GM19035 (cell line): ENCODE data around the gene PDGFRB.

Source experiments
- ATAC-seq: cut with Tn5 transposase; IDR thresholded peaks from one replicate; pipeline ENCODE4 v1.9.1; 2021; ENCODE audit not compliant: unreplicated experiment

Gene PDGFRB

DNA sequence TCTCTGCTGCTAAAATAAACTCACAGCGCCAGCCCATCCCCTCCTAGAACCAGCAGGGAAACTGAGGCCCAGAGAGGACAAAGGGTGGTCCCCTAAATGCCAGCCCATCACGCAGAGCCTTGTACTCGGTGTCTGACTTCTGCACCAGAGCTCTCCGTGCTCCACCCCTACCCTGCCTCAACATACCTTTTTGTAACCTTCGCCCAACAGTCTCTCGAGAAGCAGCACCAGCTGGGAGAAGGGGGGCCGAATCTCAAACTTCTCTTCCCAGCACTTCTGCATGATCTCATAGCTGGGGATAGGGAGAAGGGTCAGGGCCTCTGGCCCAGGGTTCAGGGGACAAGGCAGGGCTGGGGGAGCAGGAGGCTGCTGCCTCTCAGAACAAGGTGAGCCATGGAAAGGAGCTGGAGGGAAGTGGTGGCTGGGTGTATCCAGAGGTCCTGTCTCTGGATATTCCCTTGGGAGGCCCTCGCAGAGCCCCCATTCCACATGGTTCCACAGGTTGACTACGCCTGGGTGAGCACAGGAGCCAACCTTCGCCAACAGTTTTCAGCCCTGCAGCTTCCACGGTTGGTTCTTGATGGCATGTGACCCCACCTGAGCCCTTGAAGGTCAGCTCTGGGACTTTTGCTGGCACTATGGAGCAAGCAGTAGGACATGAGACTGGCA lies 37.0 kb downstream of the PDGFRB start:
- no peak for ATAC-seq

DNA sequence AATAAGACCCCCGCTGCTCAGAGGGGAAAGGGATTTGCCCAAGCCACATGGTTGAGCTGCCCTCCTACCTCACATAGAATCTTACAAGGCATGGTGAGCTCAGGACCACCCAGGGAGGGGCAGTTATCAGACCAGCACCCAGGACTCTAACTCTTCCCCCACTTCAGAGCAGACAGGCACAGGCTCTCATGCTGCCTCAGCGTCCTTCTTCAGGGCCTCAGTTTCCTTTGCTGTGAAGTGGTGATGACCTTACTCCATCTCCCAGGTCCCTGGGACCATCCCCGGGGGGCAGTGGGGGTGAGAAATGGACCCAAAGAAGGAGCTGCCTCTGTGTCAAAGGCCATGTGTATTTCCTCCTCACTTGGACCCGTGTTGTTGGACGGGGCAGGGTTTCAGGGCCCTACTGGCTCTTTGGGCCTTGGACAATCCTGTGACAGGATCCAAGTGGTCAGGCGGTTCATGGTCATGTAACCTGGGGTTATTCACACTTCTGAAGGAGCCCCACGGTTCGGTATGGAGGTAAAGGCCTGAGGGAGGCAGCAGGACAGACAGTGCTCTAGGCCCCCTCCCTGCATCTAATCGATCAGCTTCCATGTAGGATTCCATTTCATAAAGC lies 37.6 kb downstream of the PDGFRB start:
- ATAC-seq = no peak

DNA sequence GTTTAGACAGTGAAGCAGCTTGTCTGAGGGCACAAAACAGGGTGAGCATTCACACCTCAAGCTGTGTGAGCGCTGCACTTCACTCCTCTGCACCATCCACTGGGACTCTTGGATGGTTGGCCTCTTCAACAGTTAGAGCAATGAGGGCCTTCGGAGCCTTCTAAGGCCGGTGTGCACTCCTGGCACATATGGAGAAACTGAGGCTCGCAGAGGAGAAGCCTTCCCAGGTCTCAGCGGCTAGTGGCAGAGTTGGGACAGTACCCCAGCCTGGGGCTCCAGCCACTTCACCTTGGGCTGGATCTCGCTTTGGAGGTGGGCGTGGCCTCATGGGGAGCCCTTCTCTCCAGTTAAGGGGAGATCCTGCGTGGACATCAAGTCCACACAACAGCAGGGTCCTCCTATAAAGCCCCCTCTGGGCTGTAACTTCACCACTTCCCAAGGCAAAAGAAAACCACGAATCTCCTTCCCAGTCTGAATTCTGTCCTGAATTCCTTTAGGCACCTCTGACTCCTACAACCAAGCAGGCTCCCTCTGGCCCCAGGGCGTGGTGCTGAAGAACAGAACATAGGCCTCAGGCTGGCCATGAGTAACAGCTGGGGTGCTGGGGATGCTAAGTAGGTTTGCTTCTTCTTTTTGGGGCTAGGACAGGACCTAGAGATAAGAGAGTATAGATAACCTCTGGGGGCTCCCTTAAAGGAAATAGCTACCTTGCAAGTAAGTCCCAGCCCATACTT lies 38.8 kb downstream of the PDGFRB start:
- ATAC-seq = no peak

DNA sequence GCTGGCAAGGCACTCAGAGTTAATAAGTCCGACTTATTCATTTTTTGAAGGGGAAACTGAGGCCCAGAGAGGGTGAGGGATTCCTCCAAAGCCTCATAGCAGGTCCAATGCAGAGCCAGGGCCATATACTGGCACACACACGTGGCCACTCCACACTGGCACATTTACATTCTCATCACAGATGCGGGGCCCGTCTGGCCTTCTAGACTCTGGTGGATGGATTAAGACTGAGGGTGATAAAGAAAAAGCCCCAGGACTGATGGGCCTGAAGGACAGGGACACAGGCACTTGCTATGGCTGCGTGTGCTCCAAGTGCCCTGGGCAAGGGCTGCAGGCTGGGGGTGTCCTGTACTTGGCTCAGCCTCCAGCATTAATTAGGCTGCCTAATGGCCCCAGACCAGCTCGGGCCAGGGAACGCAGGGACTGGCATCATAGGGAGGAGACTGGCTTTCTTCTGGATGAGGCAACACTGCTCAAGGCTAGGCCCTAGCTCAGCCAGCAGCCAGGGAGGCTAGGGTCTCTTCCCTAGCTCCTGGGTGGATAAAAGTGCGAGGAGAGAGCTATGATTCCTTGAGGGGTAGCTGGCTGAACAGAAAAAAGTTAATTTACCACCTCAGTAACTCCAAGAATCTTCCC lies 40.8 kb downstream of the PDGFRB start:
- no peak for ATAC-seq

DNA sequence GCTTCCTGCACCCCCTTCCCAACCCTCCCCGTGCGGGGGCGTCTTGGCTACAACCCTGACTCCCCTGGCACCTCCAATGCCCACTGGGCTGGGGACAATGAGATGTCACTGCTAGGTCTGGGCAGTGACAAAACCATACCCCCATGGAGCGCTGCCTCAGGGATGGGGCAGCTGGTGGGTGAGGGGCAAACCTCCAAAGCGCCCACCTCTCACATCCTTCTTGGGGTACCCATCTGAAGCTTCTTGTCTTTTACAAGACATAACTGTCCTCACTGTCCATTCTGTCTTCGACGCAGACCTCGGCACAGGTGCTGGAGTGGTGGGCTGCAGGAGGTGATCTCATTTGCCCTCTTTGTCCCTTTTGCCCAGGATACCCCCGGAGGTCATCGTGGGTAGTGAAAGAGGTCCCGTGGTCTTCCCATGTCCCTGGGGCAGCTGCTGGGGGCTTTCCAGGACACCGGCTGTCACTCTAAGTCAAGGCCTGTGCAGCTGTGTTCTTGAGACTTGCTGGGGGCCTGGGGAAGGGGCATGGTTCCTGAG lies 41.5 kb downstream of the PDGFRB start:
- no peak for ATAC-seq

DNA sequence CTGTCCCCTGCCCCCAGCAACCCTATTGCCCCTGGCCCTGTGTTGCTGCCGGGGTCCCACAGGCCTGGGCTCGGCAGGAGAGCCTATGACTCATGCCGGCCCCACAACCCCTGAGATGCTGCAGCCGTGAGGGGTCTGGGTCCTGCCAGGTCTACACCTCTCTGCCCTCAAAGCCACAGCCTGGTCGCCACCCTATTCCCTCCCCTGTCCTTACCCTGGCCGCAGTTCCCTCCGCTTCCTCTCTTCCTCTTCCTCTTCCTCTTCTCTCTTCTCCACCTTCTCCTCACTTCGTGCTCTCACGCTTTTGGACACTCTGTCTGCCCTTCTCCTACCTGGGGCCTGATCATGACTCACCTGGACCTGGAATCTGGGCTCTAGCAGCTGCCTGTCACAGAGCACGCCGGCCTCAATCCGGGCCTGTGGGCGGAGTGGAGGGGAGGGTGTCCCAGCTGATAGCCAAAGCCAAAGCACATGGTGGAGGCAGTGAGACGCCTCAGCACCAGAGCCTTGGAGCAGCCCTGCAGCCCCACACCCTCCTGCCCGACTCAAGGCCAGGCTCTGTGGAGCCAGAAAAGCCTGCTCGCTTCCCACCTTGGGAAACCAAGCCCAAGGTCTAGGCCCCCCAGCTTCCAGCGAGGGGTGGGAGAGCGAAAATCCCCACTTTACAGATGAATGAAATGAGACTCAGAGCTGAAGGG lies 42.4 kb downstream of the PDGFRB start:
- no peak for ATAC-seq

DNA sequence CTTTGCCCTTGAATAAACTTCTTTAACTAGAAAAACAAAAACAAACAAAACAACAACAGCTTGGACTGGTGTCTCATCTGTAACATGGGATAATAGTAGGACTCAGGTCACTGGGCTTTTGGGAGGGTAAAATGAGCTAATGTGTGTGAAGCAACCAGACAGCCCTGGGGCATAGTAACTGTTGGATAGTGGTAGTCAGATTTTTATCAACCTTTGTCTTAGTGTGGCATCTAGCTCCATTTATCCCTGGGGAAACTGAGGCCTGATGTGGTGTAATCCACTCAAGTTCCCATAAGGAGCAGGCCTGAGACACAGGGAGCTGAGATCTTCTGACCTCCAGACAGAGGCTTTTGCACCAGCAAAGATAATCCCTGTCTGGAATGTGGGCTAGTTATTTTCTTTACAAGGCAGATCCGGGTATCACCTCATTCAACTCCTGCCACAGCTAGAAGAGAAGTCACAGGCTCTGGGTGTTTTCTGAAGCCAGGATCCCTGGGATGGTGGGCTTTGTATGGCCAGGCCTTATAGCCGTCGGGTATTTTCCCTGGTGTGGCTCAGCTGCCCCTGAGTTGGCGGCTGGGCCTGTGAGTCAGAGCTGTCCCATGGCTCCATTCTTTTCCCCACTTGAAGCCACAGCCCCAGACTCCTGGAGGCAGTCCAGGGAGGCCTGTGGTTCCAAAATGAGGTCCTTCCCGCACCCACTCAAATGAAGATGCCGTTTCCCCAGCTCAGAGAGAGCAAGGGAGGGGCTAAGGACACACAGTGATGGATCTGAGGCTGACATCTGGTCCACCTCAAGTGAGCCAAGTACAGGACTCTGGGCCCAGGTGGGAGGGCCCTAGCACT lies 43.2 kb downstream of the PDGFRB start:
- no peak for ATAC-seq

DNA sequence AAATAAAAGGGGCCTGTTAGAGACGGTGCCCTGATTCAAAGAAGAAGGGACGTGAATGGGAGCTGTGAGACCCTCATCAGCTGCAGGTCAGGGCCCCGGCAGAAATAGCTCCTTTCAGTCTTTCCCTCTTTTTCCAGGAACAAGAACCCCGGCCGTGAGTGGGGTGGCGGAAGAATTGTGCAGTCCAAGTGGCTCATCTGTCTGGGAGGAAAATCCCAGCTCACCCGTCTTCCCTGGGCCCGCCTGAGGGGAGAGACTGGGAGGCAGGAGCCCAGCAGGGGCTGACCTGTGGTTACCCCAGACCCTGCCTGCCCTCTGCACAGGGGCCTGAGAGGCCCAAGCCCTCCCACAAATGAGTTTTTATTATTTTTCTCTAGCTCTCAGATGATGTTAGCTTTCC lies 44.5 kb downstream of the PDGFRB start:
- ATAC-seq = no peak

DNA sequence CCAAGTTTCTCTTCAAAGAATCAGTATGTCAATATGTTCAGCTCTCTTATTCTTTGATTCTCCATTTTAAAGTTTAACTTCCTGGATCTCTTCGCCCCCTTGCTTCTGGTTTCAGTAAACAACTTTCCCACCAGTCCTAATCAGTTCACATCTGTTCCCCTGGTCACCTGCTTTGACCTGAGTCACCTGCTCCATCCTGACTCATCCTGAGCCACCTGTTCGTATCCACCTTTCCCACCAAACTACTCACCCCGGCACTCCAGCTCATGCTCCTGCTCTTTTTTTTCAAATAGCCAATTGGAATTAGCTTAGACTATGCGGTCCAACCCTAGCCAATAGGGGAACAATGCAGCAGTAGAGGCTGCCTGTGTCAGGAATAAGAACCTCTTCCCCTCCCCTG lies 45.7 kb downstream of the PDGFRB start:
- no peak for ATAC-seq

DNA sequence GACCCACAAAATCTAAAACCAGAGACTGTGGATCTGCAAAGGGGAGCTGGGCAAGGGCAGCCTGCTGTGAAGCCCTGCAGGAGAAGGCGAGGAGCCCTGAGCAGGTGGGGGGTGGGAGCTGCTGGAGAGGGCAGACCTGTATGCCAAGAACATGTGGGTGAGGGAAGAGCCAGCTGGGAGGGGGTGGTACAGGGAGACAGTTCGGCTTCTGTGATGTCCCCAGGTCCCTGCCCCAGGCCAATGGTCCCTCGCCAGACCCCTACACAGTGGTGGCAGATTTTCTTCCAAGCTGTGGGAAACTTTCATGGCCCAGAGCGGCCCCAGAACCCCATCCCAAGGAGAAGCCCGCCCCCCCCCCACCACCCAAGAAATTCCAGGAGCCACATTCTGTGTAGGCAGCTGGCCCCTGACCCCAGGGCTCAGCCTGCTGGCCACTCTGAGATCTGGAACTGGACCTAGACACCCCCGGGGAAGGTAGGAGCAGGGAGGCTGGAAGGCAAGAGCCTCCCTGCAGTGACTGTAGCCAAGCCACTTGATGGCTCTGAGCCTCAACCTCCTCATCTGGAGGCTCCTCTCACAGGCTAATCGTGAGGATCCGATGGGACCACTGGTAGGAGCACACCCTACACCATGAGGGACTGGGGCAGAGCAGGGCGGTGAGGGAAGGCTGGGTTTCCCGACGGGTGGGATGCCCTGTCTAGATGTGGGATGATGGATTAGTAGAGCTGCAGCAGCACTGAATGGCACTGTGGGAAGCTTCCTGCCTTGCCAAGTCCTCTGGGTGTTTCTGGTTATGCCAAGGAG lies 46.7 kb downstream of the PDGFRB start:
- ATAC-seq = no peak

DNA sequence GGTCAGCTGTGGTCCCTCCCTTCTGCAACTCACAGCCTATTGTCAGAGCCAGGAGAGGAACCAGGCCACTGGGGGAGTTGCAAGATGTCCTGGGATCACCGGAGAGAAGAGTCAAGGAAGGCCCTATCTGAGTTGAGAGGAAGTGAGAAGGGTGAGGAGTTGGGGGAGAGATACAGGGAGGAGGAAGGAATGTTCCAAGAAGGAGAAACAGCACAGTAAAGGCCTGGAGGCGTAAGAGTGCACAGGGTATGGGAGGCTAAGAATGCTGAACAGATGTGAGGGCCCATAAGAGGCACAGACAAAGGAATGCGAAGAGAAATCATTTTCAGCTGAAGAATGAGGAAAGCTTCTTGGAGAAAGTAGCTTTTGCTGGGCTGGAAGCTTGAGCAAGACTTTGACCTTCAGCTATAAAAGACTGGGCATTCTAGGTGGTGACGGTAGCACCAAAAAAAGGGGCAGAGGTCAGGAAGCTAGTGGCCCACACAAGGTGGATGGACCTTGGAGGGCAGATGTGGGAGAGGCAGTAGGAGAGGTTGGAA lies 47.7 kb downstream of the PDGFRB start:
- no peak for ATAC-seq

DNA sequence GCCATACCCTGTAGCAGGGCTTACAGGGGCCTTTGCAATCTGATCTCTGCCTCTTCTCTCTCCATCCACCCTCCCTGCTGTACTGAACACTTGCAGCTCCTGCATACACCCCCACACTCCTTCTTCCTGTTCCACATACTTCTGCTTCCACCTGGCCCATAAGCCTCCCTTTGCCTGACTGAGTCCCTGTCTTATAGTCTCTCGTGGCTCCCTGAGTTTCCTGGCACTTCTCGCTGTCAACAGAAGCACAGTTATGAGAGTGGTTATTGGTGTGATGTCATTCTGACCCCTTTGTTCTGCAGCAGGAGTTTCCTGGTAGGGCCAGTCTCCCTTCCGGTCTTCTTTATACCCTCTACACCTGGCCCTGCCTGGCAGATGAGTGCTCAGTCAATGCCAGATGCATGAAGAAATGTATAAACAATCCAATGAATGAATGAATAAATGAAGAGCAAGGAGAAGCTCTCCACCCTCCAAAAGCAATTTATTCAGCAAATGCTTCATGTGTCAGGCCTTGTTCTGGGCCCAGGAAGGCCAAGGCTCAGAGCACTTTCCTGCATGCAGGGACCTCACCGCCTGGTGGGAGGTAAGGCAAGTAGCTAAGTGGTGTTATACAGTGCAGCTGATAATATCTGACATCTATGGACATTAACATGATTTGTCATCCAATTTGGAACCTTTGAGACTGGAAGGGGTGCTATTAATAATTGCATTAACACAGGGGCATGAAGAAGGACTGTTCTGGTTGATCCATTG lies 48.8 kb downstream of the PDGFRB start:
- ATAC-seq = no peak

DNA sequence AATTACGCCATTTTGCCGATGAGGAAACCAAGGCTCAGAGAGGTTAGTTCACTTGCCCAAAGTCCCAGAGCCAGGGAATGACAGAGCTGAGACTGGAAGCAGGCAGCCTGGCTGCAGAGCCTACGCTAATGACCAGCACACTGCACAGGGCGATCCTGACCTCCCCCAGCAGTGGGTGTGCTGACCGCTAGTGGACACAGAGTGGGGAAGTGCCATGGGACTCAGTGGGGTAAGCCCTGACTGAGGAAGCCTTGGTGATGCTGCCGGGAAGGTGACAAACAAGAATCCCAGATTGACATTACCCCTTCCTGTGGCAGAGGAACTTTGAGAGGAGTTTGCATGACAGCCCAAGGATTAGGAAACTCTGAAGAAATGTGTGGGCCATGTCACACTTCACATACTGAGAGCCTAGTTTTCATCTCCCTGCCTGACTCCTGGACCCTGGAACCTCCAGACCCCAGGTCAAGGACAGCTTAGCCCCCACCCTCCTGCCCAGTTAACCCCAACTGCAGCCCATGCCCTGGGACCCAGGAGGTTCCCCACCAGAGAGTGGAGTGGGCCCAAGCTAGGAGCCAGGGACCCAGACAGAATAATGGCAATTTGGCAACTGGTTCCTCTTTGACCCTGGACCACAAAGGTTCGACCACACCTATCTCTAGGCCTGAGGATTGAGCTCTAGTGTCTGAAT lies 49.6 kb downstream of the PDGFRB start:
- ATAC-seq = no peak

DNA sequence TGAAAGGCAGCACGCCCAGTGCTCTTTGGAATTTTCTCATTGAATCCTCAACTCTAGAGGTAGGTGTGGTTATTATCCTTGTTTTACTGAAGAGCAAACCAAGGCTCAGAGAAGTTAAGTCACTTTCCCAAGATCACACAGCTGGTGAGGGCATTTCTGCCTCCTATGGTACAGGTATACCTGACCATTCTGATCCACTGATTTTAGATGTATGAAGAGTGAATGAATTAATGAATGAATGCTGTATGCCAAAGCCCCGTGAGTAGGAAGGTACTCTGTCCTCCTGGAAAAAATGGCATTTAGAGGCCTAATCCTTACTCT lies 51.1 kb downstream of the PDGFRB start:
- ATAC-seq = no peak

DNA sequence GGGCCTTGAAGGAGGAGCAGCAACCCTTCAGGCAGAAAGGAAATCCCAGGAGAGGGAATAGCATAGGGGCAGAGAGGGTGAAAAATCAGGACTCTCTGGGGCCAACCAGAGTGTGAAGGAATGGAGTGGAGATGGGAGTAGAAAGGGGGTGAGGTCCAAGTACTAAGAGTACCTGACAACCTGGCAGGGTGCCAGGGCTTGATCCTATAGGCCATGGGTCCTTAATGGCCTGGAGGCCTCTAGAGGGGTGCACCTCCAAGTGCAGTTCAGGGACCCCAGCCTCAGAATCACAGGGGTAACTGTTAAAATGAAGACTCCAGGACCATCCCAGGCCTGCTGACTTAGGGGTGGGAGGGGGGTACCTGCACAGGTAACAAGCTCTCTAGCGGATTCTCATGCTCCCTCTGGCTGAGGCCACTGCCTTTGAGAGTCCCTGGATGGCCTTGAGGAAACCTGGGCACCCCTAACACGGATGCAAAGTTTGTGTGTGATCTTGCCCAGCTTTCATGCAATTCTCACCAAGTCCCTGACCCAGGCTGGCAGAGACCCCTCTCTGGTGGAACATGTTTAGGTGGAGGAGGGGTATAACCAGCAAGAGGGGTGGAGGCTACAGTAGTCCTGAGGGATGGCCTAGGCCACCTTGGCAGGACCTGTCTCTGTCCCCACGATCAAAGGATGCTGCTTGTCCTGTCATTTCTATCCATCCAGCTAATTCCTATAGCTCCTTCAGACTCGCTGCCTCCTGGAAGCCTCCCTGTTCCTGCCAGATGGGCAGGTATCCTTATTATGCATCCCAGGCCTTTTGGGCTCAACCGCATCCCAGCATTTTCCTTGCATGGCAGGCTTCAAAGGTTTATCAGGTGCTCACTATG lies 51.7 kb downstream of the PDGFRB start:
- ATAC-seq = no peak

DNA sequence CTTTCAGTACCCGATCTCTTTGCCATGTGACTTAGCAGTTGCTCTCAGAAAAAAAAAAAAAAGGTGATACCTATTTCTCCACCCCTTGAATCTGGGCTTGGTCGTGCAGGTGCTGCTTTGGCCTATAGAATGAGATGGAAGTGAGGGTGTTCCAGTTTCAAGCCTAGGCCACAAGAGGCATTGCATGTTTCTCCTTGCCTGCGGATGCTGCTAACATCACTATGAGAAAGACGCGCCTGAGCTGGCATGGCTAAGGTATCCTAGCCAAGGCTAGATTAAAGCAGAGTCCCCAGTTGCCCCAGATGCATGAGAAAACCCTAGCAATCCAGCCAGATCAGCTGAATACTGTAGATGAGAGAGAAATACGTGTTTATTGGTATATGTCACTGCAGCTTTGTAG lies 54.6 kb downstream of the PDGFRB start:
- ATAC-seq = no peak

DNA sequence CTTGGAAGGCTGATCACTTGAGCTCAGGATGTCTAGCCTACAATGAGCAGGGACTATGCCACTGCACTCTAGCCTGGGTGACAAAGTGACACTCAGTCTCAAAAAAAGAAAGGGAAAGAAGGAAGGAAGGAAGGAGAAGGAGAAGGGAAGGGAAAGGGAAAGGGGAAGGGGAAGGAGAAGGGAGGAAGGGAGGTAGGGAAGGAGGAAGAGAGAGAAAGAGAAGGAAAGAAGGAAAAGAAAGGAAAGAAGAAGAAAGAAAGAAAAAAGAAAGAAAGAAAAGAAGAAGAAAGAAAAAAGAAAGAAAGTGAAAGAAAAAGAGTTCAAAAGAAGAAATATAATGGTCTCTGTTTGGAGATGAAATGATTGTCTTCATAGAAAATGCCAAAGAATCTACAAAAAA lies 58.5 kb downstream of the PDGFRB start:
- ATAC-seq = no peak
